Activated CD4-positive, alpha-beta T cell treated with anti-CD3 and anti-CD28 coated beads, Interleukin-2, amount 10 ng/mL, durations not matched to agents 24 days and 14 days (primary cell): ENCODE measurements around the gene RNF157. TPM values are rescaled to one million over a fixed set of nuclear protein-coding genes. Genes with fewer than 3 reads are reported as not detected.
"Not testable (repeated sequence)": the region's sequence is repeated elsewhere in the genome, so short reads cannot be mapped to it uniquely, and the experiment has no call there.

Source experiments
- DNase-seq: peaks from one replicate; pipeline ENCODE4 v3.0.0; 2022
- H3K27ac Mint-ChIP-seq: one replicate; pipeline ENCODE4 v1.8.0; 2022; ENCODE audit warnings: mild to moderate bottlenecking, mixed read lengths
- H3K27me3 Mint-ChIP-seq: one replicate; pipeline ENCODE4 v1.8.0; 2022; ENCODE audit warnings: mixed read lengths
- H3K36me3 Mint-ChIP-seq: one replicate; pipeline ENCODE4 v1.8.0; 2022; ENCODE audit warnings: low read depth, mild to moderate bottlenecking, mixed read lengths
- H3K4me1 Mint-ChIP-seq: one replicate; pipeline ENCODE4 v1.8.0; 2021; ENCODE audit warnings: mixed read lengths
- H3K4me3 Mint-ChIP-seq: one replicate; pipeline ENCODE4 v1.8.0; 2022; ENCODE audit warnings: mild to moderate bottlenecking, moderate library complexity, mixed read lengths
- H3K9me3 Mint-ChIP-seq: one replicate; pipeline ENCODE4 v1.8.0; 2021; ENCODE audit warnings: mixed read lengths
- intact Hi-C: fragments of 100-400 bp; cut with micrococcal nuclease; formaldehyde crosslinking; loops from one replicate; pipeline ENCODE4 v1.15.1; 2023
- total RNA-seq: library from RNA; stranded (reverse); gene quantifications from 2 replicates; pipeline ENCODE4 v1.2.3, GENCODE V29; 2022

RNF157 gene
- total RNA-seq, 1 donor from 2014 or later = 35.0 TPM

- H3K4me1 Mint-ChIP-seq = peaks cover 43% of the 10 kb centered on the region
- no peaks in the 10 kb centered on the region for H3K9me3 Mint-ChIP-seq
- DNase-seq = peak; percentile 72
- intact Hi-C loops = loop anchor here (5.0 kb wide), 1 partner anchor 202 kb away; the partner anchor contains the start of genes GALR2 and SRP68
- H3K27me3 Mint-ChIP-seq = no peaks in the 10 kb centered on the region
- H3K36me3 Mint-ChIP-seq = peaks cover 18% of the 10 kb centered on the region
- no peak overlapping the region for H3K4me3 Mint-ChIP-seq
- H3K27ac Mint-ChIP-seq = peak overlapping the region; percentile 96
Measured at GRCh38 chr17:76274112-76274956, 34.0 kb upstream of the RNF157 start.

GRCh38 chr17:76273445-76274111, 33.3 kb upstream of the RNF157 start:
- H3K36me3 Mint-ChIP-seq = peaks cover 22% of the 10 kb centered on the region
- H3K4me1 Mint-ChIP-seq = peaks cover 47% of the 10 kb centered on the region
- intact Hi-C loops = loop anchor here (2.0 to 5.0 kb wide), 2 partner anchors 27 to 201 kb away; partner anchors contain the start of genes GALR2 and SRP68
- H3K27ac Mint-ChIP-seq = peak overlapping the region; percentile 96
- H3K4me3 Mint-ChIP-seq = no peak overlapping the region
- H3K9me3 Mint-ChIP-seq = no peaks in the 10 kb centered on the region
- DNase-seq = peak; percentile 70
- H3K27me3 Mint-ChIP-seq = no peaks in the 10 kb centered on the region

GRCh38 chr17:76272541-76273444, 32.5 kb upstream of the RNF157 start:
- Mint-ChIP-seq H3K4me3 (peak overlapping the region; percentile 83), H3K27ac (peak overlapping the region; percentile 96), H3K36me3 (peaks cover 29% of the 10 kb centered on the region), H3K4me1 (peaks cover 52% of the 10 kb centered on the region), H3K9me3 (no peaks in the 10 kb centered on the region), H3K27me3 (no peaks in the 10 kb centered on the region)
- DNase-seq = peak; percentile 82
- intact Hi-C loops = loop anchor here (1.0 to 5.0 kb wide), 4 partner anchors 8 to 200 kb away; partner anchors contain the start of genes GALR2 and SRP68

GRCh38 chr17:76271669-76272540, 31.6 kb upstream of the RNF157 start:
- intact Hi-C loops = loop anchor here (1.0 to 5.0 kb wide), 4 partner anchors 8 to 200 kb away; partner anchors contain the start of genes GALR2 and SRP68
- H3K4me3 Mint-ChIP-seq = peak overlapping the region; percentile 83
- peaks cover 51% of the 10 kb centered on the region for H3K4me1 Mint-ChIP-seq
- no peaks in the 10 kb centered on the region for H3K27me3 Mint-ChIP-seq
- H3K36me3 Mint-ChIP-seq = peaks cover 37% of the 10 kb centered on the region
- DNase-seq = peak; percentile 92
- no peaks in the 10 kb centered on the region for H3K9me3 Mint-ChIP-seq
- H3K27ac Mint-ChIP-seq = peak overlapping the region; percentile 96

GRCh38 chr17:76270770-76271668, 30.7 kb upstream of the RNF157 start:
- H3K4me3 Mint-ChIP-seq = peak overlapping the region; percentile 83
- H3K36me3 Mint-ChIP-seq = peaks cover 44% of the 10 kb centered on the region
- H3K27me3 Mint-ChIP-seq = no peaks in the 10 kb centered on the region
- DNase-seq = peak; percentile 76
- peaks cover 48% of the 10 kb centered on the region for H3K4me1 Mint-ChIP-seq
- no peaks in the 10 kb centered on the region for H3K9me3 Mint-ChIP-seq
- peak overlapping the region; percentile 96 for H3K27ac Mint-ChIP-seq
- intact Hi-C loops = loop anchor here (5.0 kb wide), 1 partner anchor 199 kb away; the partner anchor contains the start of genes GALR2 and SRP68

GRCh38 chr17:76270127-76270592, 29.9 kb upstream of the RNF157 start:
- Mint-ChIP-seq H3K4me1 (peaks cover 48% of the 10 kb centered on the region), H3K36me3 (peaks cover 47% of the 10 kb centered on the region), H3K9me3 (no peaks in the 10 kb centered on the region), H3K27me3 (no peaks in the 10 kb centered on the region), H3K27ac (peak overlapping the region; percentile 99), H3K4me3 (peak overlapping the region; percentile 94)
- DNase-seq = peak; percentile 70
- intact Hi-C loops = loop anchor here (5.0 kb wide), 1 partner anchor 198 kb away; the partner anchor contains the start of genes GALR2 and SRP68

- peak overlapping the region; percentile 94 for H3K4me3 Mint-ChIP-seq
- peak overlapping the region; percentile 99 for H3K27ac Mint-ChIP-seq
- peaks cover 47% of the 10 kb centered on the region for H3K36me3 Mint-ChIP-seq
- H3K9me3 Mint-ChIP-seq = no peaks in the 10 kb centered on the region
- H3K4me1 Mint-ChIP-seq = peaks cover 51% of the 10 kb centered on the region
- H3K27me3 Mint-ChIP-seq = no peaks in the 10 kb centered on the region
- peak; percentile 75 for DNase-seq
- intact Hi-C loops = loop anchor here (1.0 to 10.0 kb wide), 3 partner anchors 77 to 484 kb away; partner anchors contain the start of genes MFSD11, SRSF2 and UNK
Measured at GRCh38 chr17:76268991-76269981, 29.0 kb upstream of the RNF157 start.

- Mint-ChIP-seq H3K36me3 (peaks cover 47% of the 10 kb centered on the region), H3K4me1 (peaks cover 55% of the 10 kb centered on the region), H3K27ac (peak overlapping the region; percentile 99), H3K4me3 (peak overlapping the region; percentile 94), H3K27me3 (no peaks in the 10 kb centered on the region), H3K9me3 (no peaks in the 10 kb centered on the region)
- intact Hi-C loops = loop anchor here (1.0 to 10.0 kb wide), 3 partner anchors 76 to 483 kb away; partner anchors contain the start of genes MFSD11, SRSF2 and UNK
- peak; percentile 92 for DNase-seq
Measured at GRCh38 chr17:76268015-76268749, 27.9 kb upstream of the RNF157 start.

- H3K9me3 Mint-ChIP-seq, H3K27me3 Mint-ChIP-seq: not testable (repeated sequence)
- peaks cover 55% of the 10 kb centered on the region for H3K4me1 Mint-ChIP-seq
- H3K36me3 Mint-ChIP-seq = peaks cover 47% of the 10 kb centered on the region
- DNase-seq = peak; percentile 79
- peak overlapping the region; percentile 99 for H3K27ac Mint-ChIP-seq
- intact Hi-C loops = loop anchor here (1.0 to 10.0 kb wide), 3 partner anchors 75 to 483 kb away; partner anchors contain the start of genes MFSD11, SRSF2 and UNK
- peak overlapping the region; percentile 94 for H3K4me3 Mint-ChIP-seq
Measured at GRCh38 chr17:76267581-76268001, 27.3 kb upstream of the RNF157 start.

- peaks cover 47% of the 10 kb centered on the region for H3K36me3 Mint-ChIP-seq
- no peaks in the 10 kb centered on the region for H3K9me3 Mint-ChIP-seq
- peak overlapping the region; percentile 99 for H3K27ac Mint-ChIP-seq
- H3K27me3 Mint-ChIP-seq = no peaks in the 10 kb centered on the region
- intact Hi-C loops = loop anchor here (5.0 to 10.0 kb wide), 2 partner anchors 470 to 482 kb away; partner anchors contain the start of genes MFSD11, SRSF2 and UNK
- H3K4me1 Mint-ChIP-seq = peaks cover 57% of the 10 kb centered on the region
- DNase-seq = peak; percentile 76
- peak overlapping the region; percentile 94 for H3K4me3 Mint-ChIP-seq
Measured at GRCh38 chr17:76267051-76267576, 26.8 kb upstream of the RNF157 start.
